Ishikawa (cell line): ENCODE data around the gene GOSR2.

ENCODE experiments used
- CEBPB ChIP-seq: IDR thresholded peaks from 2 replicates; pipeline ENCODE4 v1.6.1; 2012
- EGR1 ChIP-seq: IDR thresholded peaks from 2 replicates; pipeline ENCODE4 v1.6.1; 2012
- EP300 ChIP-seq: IDR thresholded peaks from 2 replicates; pipeline ENCODE4 v1.6.1; 2012; ENCODE audit warnings: borderline replicate concordance
- RAD21 ChIP-seq: IDR thresholded peaks from 2 replicates; pipeline ENCODE4 v1.6.1; 2012; ENCODE audit warnings: low read depth
- TEAD4 ChIP-seq: IDR thresholded peaks from 2 replicates; pipeline ENCODE4 v1.6.1; 2012
- USF1 ChIP-seq: IDR thresholded peaks from 2 replicates; pipeline ENCODE4 v1.6.1; 2012
- ZBTB7A ChIP-seq: IDR thresholded peaks from 2 replicates; pipeline ENCODE4 v1.6.1; 2012; ENCODE audit warnings: low read depth

DNA sequence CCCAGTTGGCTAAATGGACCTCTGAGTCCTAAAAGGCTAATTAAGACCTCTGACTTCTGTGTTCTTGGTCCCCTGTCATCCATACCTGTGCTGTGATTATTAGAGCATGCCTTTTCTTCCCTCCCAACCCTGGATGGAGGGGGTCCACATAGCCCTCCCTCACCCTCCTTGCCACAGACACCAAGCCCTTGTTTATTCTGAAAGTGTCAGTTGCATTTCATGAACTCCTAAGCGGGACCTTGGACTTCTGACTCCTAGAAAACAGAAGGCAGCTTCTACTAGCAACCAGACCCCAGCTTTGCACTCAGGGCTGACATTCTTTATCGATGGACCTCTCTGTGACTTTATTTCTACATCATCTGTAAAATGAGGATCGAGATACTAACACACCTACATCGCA, 33.4 kb upstream of the GOSR2 start:
- TF ChIP-seq RAD21 (no peak), EGR1 (no peak), EP300 (no peak), CEBPB (no peak), ZBTB7A (no peak), TEAD4 (no peak), USF1 (no peak)
